ENCODE results near the gene ASTN2.

ASTN2 gene

DNA sequence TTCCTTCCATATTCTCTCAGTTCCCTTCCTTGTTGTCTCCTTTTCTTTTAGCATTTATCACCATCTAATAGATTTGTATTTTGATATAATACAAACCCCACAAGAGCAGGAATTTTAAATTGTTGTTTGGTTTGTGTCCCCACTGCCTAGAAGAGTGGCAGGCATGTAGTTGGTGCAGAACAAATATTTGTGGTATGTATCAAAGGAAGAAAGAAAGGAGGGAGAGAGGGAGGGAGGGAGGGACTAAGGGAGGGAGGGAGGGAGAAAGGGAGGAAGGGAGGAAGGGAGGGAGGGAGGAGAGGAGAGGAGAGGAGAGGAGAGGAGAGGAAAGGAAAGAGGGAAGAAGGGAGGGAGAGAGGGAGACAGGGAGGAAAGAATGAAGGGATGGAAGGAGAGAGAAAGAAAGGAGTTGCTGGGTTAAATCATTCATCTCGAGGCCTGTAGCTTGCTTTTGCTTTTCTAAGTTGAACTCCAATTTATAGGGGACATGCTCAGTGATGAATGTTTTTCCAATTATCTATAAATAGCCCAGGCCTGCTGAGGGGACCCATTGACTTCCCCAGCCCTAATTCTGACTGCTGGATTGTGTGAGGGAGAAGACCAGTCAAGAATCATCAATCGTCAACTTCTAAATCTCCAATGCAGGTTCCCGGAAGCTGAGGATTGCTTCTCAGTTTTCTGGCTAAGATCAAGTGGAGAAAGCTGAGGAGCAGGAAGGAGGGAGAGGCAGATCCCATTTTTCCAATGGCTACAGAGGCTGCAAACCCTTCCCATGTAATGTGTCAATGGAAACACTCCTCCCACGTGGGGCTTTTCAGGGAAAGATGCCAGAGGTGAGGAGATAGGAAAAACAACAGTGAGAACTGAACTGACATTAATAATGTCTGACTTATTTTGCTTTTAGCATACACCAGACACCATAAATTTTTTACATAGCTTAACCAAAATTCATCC is 320.7 kb downstream of the ASTN2 start:
- Histone ChIP-seq H3K4me3 (ENCODE audit: low read depth, low read length) (no peak overlapping the region), H3K27me3 (replicated peaks) (no peaks in the 10 kb centered on the region), H3K36me3 (replicated peaks) (no peaks in the 10 kb centered on the region), H3K27ac (no peak overlapping the region)
- DNase-seq = no peak
- TF ChIP-seq, protein P1, sequence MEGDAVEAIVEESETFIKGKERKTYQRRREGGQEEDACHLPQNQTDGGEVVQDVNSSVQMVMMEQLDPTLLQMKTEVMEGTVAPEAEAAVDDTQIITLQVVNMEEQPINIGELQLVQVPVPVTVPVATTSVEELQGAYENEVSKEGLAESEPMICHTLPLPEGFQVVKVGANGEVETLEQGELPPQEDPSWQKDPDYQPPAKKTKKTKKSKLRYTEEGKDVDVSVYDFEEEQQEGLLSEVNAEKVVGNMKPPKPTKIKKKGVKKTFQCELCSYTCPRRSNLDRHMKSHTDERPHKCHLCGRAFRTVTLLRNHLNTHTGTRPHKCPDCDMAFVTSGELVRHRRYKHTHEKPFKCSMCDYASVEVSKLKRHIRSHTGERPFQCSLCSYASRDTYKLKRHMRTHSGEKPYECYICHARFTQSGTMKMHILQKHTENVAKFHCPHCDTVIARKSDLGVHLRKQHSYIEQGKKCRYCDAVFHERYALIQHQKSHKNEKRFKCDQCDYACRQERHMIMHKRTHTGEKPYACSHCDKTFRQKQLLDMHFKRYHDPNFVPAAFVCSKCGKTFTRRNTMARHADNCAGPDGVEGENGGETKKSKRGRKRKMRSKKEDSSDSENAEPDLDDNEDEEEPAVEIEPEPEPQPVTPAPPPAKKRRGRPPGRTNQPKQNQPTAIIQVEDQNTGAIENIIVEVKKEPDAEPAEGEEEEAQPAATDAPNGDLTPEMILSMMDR (IDR thresholded peaks at IDR 0.05; ENCODE audit: low read depth, low read length, missing control alignments) = no peak
- in situ Hi-C loops (cut with HindIII; ENCODE audit: low pct_ligation_motif_present, low sequenced_read_pairs) = no loop called here

DNA sequence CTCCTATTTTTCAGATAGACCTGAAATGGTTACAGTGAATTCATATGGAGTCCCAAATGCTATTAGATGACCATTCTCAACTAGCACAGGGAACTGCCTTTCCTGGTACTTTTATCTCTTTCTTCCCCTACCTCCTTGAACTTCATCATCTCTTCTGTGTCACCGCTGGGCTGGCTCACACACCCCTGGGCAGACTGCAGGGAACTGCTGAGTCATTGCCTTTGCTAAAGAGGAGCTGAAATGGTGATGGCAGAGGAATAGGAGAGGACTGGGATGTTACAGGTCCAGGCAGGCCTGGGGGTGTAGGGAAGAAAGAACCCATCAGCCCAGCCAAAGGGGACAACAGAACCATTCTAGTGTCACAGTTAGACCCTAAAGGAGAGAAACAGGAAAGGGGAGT is 322.3 kb downstream of the ASTN2 start:
- TF ChIP-seq, protein P1 (IDR thresholded peaks at IDR 0.05; ENCODE audit: low read depth, low read length, missing control alignments) = no peak
- DNase-seq = no peak
- Histone ChIP-seq H3K27me3 (replicated peaks) (no peaks in the 10 kb centered on the region), H3K36me3 (replicated peaks) (no peaks in the 10 kb centered on the region), H3K4me3 (ENCODE audit: low read depth, low read length) (no peak overlapping the region), H3K27ac (no peak overlapping the region)
- in situ Hi-C loops (cut with HindIII; ENCODE audit: low pct_ligation_motif_present, low sequenced_read_pairs) = no loop called here

DNA sequence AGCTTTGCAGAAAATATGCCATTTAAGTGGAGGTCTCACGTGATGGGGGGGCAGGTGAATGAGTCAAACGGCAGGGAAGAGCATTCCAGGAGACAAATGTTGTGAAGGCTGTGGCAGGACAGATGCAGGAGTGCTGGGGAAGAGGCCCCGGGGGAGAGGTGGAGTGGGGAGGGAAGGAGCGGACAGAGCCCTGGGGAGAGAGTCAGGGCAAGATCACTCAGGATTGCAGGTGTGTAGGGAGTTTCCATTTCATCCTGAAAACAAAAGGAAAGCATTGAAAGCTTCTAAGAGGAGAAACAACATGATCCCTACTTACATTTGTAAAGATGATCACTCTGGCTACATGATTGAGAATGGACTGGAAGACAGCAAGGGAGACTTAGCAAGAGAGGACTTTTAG is 323.3 kb downstream of the ASTN2 start:
- Histone ChIP-seq H3K27me3 (replicated peaks) (no peaks in the 10 kb centered on the region), H3K4me3 (ENCODE audit: low read depth, low read length) (no peak overlapping the region), H3K27ac (no peak overlapping the region), H3K36me3 (replicated peaks) (no peaks in the 10 kb centered on the region)
- TF ChIP-seq, protein P1 (IDR thresholded peaks at IDR 0.05; ENCODE audit: low read depth, low read length, missing control alignments) = no peak
- in situ Hi-C loops (cut with HindIII; ENCODE audit: low pct_ligation_motif_present, low sequenced_read_pairs) = no loop called here
- no peak for DNase-seq

DNA sequence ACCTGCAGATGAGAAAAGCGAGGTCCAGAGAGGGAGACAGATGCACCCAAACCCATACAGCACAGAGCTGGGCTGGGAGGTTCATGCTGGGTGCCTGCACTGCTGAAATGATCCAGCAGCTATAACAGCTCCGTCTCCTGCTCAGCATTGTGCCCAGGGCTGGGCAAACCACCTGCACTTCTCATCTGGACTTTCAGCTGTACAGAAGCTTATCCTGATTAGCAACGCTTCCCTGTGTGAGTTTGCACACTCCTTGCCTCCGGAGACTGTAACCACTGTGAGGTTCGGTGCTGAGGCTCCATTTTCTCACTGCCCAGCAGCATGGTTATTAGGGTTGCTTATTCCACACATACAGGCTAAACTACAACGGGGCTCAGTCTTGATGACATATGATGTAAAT is 326.1 kb downstream of the ASTN2 start:
- Histone ChIP-seq H3K36me3 (replicated peaks) (no peaks in the 10 kb centered on the region), H3K27me3 (replicated peaks) (no peaks in the 10 kb centered on the region), H3K4me3 (ENCODE audit: low read depth, low read length) (no peak overlapping the region), H3K27ac (no peak overlapping the region)
- no peak for DNase-seq
- TF ChIP-seq, protein P1 (IDR thresholded peaks at IDR 0.05; ENCODE audit: low read depth, low read length, missing control alignments) = no peak
- in situ Hi-C loops (cut with HindIII; ENCODE audit: low pct_ligation_motif_present, low sequenced_read_pairs) = no loop called here

DNA sequence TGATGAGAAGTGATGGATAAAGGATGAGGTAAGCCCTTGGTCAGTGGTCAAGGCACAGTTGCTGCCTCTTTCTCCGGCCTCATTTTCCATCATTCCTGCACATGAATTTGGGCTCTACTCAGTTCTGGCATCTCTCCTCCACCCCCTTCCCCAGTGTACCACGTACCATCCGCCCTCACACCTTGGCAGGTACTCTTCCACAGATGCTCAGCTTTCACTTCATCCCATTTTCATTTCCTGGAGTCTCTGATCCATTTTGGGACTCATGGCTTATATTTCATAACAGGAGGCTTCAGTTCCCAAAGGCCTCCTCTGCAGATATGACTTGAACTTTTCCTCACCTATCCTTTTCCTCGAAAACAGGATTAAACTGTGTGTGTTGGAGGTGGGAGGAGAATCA is 326.7 kb downstream of the ASTN2 start:
- DNase-seq = no peak
- TF ChIP-seq, protein P1 (IDR thresholded peaks at IDR 0.05; ENCODE audit: low read depth, low read length, missing control alignments) = no peak
- H3K27ac ChIP-seq = no peak overlapping the region
- H3K4me3 ChIP-seq (ENCODE audit: low read depth, low read length) = no peak overlapping the region
- in situ Hi-C loops (cut with HindIII; ENCODE audit: low pct_ligation_motif_present, low sequenced_read_pairs) = no loop called here
- H3K27me3 ChIP-seq (replicated peaks) = no peaks in the 10 kb centered on the region
- H3K36me3 ChIP-seq (replicated peaks) = no peaks in the 10 kb centered on the region

Data from brain microvascular endothelial cell (primary cell).